Esophagus muscularis mucosa (tissue), 4 donors: ENCODE measurements around the gene ISOC2.

Experiments
- CTCF ChIP-seq, 3 experiments: fragments of 200-600 bp in 2 of 3; fragments of 450-650 bp in 1 of 3; sonication (generic) in 2 of 3; IDR thresholded peaks; one replicate each; pipeline ENCODE4 v1.5.1; 2017 to 2019; ENCODE audit warnings: antibody characterized with exemption in 3 of 3, mild to moderate bottlenecking in 2 of 3, moderate library complexity in 1 of 3
- EP300 ChIP-seq: sonication (generic); formaldehyde crosslinking; IDR thresholded peaks from one replicate; pipeline ENCODE4 v1.6.1; 2017; ENCODE audit warnings: antibody characterized with exemption
- POLR2A ChIP-seq: fragments of 450-650 bp; IDR thresholded peaks from one replicate; pipeline ENCODE4 v1.6.1; 2017; ENCODE audit warnings: antibody characterized with exemption, moderate library complexity, mild to moderate bottlenecking, low read depth
- POLR2AphosphoS5 ChIP-seq, 2 donors: sonication (generic); formaldehyde crosslinking; IDR thresholded peaks; one replicate each; pipeline ENCODE4 v1.6.1; 2017; ENCODE audit warnings: antibody characterized with exemption in 2 of 2

GRCh38 chr19:55495646-55496349 is 34.4 kb upstream of the ISOC2 start:
- TF ChIP-seq POLR2AphosphoS5 (IDR thresholded peaks at IDR 0.05) (no peak), CTCF (IDR thresholded peaks at IDR 0.05) (no peak), POLR2A (no peak), EP300 (no peak)
